Thoracic aorta (tissue), 2 donors: Measurements from ENCODE around the gene CTIF. TPM values are rescaled to one million over a fixed set of nuclear protein-coding genes. Genes with fewer than 3 reads are reported as not detected.

Experiments used
- ATAC-seq: fragments of 150-250 bp; one replicate; pipeline ENCODE4 v1.8.0; 2017; ENCODE audit warnings: low read depth; ENCODE audit not compliant: insufficient number of reproducible peaks, low FRiP score
- DNase-seq: peaks from one replicate; pipeline ENCODE4 v3.0.0-alpha.2; 2020; ENCODE audit warnings: low spot score
- H3K27ac ChIP-seq, 2 donors: fragments of 200-600 bp; sonication (generic); 1 replicate in 1 of 2; 2 replicates in 1 of 2; pipeline ENCODE4 v1.5.1; 2016; ENCODE audit warnings: mild to moderate bottlenecking in 2 of 2, moderate library complexity in 2 of 2
- H3K27me3 ChIP-seq: fragments of 200-600 bp; sonication (generic); replicated peaks from 2 replicates; pipeline ENCODE4 v1.6.0; 2016; ENCODE audit warnings: mild to moderate bottlenecking; ENCODE audit not compliant: insufficient read depth
- H3K36me3 ChIP-seq: fragments of 200-600 bp; sonication (generic); one replicate; pipeline ENCODE4 v1.5.1; 2016
- H3K4me1 ChIP-seq, 2 donors: fragments of 200-600 bp; sonication (generic); 1 replicate in 1 of 2; 2 replicates in 1 of 2; pipeline versions ENCODE4 v1.5.1 to v1.6.0; 2016; ENCODE audit warnings: low read depth in 2 of 2, mild to moderate bottlenecking in 1 of 2; ENCODE audit not compliant: control insufficient read depth in 1 of 2
- H3K4me3 ChIP-seq: fragments of 200-600 bp; sonication (generic); 2 replicates; pipeline ENCODE4 v1.5.1; 2016; ENCODE audit warnings: mild to moderate bottlenecking
- H3K9me3 ChIP-seq: fragments of 200-600 bp; sonication (generic); 2 replicates; pipeline ENCODE4 v1.5.1; 2016
- CTCF ChIP-seq: fragments of 200-600 bp; sonication (generic); IDR thresholded peaks from one replicate; pipeline ENCODE4 v1.5.1; 2019; ENCODE audit warnings: antibody characterized with exemption
- total RNA-seq, 2 donors: library from RNA; depleted of rRNA; stranded (reverse); fragments of >200 nt; gene quantifications; one replicate each; pipeline versions ENCODE4 v1.1.0 to v1.2.3, GENCODE V29; 2016

CTIF gene
- total RNA-seq, 2 donors from 2014 or later = 63.3 to 125 TPM

- H3K9me3 ChIP-seq = no peaks in the 10 kb centered on the region
- ATAC-seq (no peak), DNase-seq (no peak)
- peaks cover 11 to 32% of the 10 kb centered on the region in 2 donors for H3K4me1 ChIP-seq
- H3K27ac ChIP-seq = no peak overlapping the region
- no peaks in the 10 kb centered on the region for H3K27me3 ChIP-seq
- H3K4me3 ChIP-seq = no peak overlapping the region
- H3K36me3 ChIP-seq = no peaks in the 10 kb centered on the region
- no peak for TF ChIP-seq CTCF
Measured at GRCh38 chr18:48689548-48689947, 150.7 kb downstream of the CTIF start.

- DNase-seq (no peak), ATAC-seq (no peak)
- Histone ChIP-seq H3K27ac (no peak overlapping the region), H3K4me3 (no peak overlapping the region), H3K36me3 (no peaks in the 10 kb centered on the region), H3K9me3 (no peaks in the 10 kb centered on the region), H3K27me3 (no peaks in the 10 kb centered on the region), H3K4me1 (peaks cover 11 to 37% of the 10 kb centered on the region in 2 donors)
- no peak for TF ChIP-seq CTCF
Measured at GRCh38 chr18:48690494-48690893, 151.7 kb downstream of the CTIF start.

GRCh38 chr18:48693006-48693405 is 154.2 kb downstream of the CTIF start:
- Histone ChIP-seq H3K27ac (peak overlapping the region; percentile 67 to 74), H3K4me1 (peaks cover 9 to 35% of the 10 kb centered on the region in 2 donors), H3K27me3 (no peaks in the 10 kb centered on the region), H3K36me3 (no peaks in the 10 kb centered on the region), H3K4me3 (no peak overlapping the region), H3K9me3 (no peaks in the 10 kb centered on the region)
- ATAC-seq = no peak
- TF ChIP-seq CTCF = no peak
- no peak for DNase-seq

GRCh38 chr18:48693625-48694262 is 154.9 kb downstream of the CTIF start:
- no peaks in the 10 kb centered on the region for H3K9me3 ChIP-seq
- H3K4me3 ChIP-seq = no peak overlapping the region
- H3K4me1 ChIP-seq = peaks cover 8 to 39% of the 10 kb centered on the region in 2 donors
- H3K27me3 ChIP-seq = no peaks in the 10 kb centered on the region
- no peak for TF ChIP-seq CTCF
- ATAC-seq (no peak), DNase-seq (no peak)
- no peaks in the 10 kb centered on the region for H3K36me3 ChIP-seq
- peak overlapping the region; percentile 67 to 74 for H3K27ac ChIP-seq

- no peak for TF ChIP-seq CTCF
- DNase-seq (no peak), ATAC-seq (no peak)
- Histone ChIP-seq H3K4me3 (no peak overlapping the region), H3K4me1 (peaks cover 8 to 39% of the 10 kb centered on the region in 2 donors), H3K36me3 (no peaks in the 10 kb centered on the region), H3K9me3 (no peaks in the 10 kb centered on the region), H3K27ac (peak overlapping the region; percentile 67 to 74), H3K27me3 (no peaks in the 10 kb centered on the region)
Measured at GRCh38 chr18:48694295-48694694, 155.5 kb downstream of the CTIF start.
